ENCODE results near the gene CYTIP.
"Not testable (repeated sequence)": the region's sequence is repeated elsewhere in the genome, so short reads cannot be mapped to it uniquely, and the experiment has no call there.

Gene CYTIP

GRCh38 chr2:157421331-157421944 lies 22.5 kb downstream of the CYTIP start:
- no peak for DNase-seq

- no peak for DNase-seq
These were observed 23.0 kb downstream of the CYTIP start for GRCh38 chr2:157420771-157421323.

- no peak for DNase-seq
These were observed 24.8 kb downstream of the CYTIP start for GRCh38 chr2:157419031-157419575.

- DNase-seq, result no peak
These were observed 25.6 kb downstream of the CYTIP start for GRCh38 chr2:157418239-157418641.

GRCh38 chr2:157415591-157416101 lies 28.2 kb downstream of the CYTIP start:
- no peak for DNase-seq

- DNase-seq, result no peak
These were observed 29.8 kb downstream of the CYTIP start for GRCh38 chr2:157414050-157414449.

GRCh38 chr2:157413326-157414035 lies 30.4 kb downstream of the CYTIP start:
- DNase-seq, result no peak

- no peak for DNase-seq
These were observed 32.1 kb downstream of the CYTIP start for GRCh38 chr2:157411624-157412336.

- DNase-seq, result not testable (repeated sequence)
These were observed 38.5 kb downstream of the CYTIP start for GRCh38 chr2:157405398-157405797.

- DNase-seq, result peak; percentile 72
These were observed 39.5 kb downstream of the CYTIP start for GRCh38 chr2:157404363-157404762.

- DNase-seq, result not testable (repeated sequence)
These were observed 40.9 kb downstream of the CYTIP start for GRCh38 chr2:157402801-157403485.

GRCh38 chr2:157395811-157396210 lies 48.1 kb downstream of the CYTIP start:
- DNase-seq, result no peak

GRCh38 chr2:157394928-157395327 lies 49.0 kb downstream of the CYTIP start:
- no peak for DNase-seq

GRCh38 chr2:157393348-157393747 lies 50.5 kb downstream of the CYTIP start:
- DNase-seq, result no peak

GRCh38 chr2:157388827-157389226 lies 55.1 kb downstream of the CYTIP start:
- DNase-seq, result no peak

GRCh38 chr2:157386747-157387146 lies 57.1 kb downstream of the CYTIP start:
- DNase-seq, result no peak

- no peak for DNase-seq
These were observed 57.6 kb downstream of the CYTIP start for GRCh38 chr2:157386247-157386646.

- no peak for DNase-seq
These were observed 66.0 kb downstream of the CYTIP start for GRCh38 chr2:157377861-157378260.

GRCh38 chr2:157376041-157376440 lies 67.8 kb downstream of the CYTIP start:
- DNase-seq, result no peak

- DNase-seq, result no peak
These were observed 68.5 kb downstream of the CYTIP start for GRCh38 chr2:157375384-157375783.

GRCh38 chr2:157368508-157368907 lies 75.4 kb downstream of the CYTIP start:
- DNase-seq, result not testable (repeated sequence)

GRCh38 chr2:157367704-157368103 lies 76.2 kb downstream of the CYTIP start:
- DNase-seq, result no peak

All from kidney glomerular epithelial cell (primary cell).